Activated T-helper 2 cell treated with anti-CD3 and anti-CD28 coated beads, Interferon-gamma antibody, Interleukin-2, Interleukin-4, amounts not matched to agents 10 μg/mL and 5 μg/mL and 100 μg/mL, durations not matched to agents 14 hours and 24 hours and 36 hours (primary cell): ENCODE measurements around the gene BCL6B. TPM values are rescaled to one million over a fixed set of nuclear protein-coding genes. Genes with fewer than 3 reads are reported as not detected.

Source experiments
- DNase-seq: peaks from one replicate; pipeline ENCODE4 v3.0.0; 2021; ENCODE audit warnings: low spot score
- H3K27ac Mint-ChIP-seq: one replicate; pipeline ENCODE4 v1.8.0; 2021; ENCODE audit warnings: mixed read lengths
- H3K27me3 Mint-ChIP-seq: one replicate; pipeline ENCODE4 v1.8.0; 2021; ENCODE audit warnings: low read depth, mixed read lengths
- H3K36me3 Mint-ChIP-seq: one replicate; pipeline ENCODE4 v1.8.0; 2021; ENCODE audit warnings: low read depth, mixed read lengths
- H3K4me1 Mint-ChIP-seq: one replicate; pipeline ENCODE4 v1.8.0; 2021; ENCODE audit warnings: low read depth, mixed read lengths
- H3K4me3 Mint-ChIP-seq: one replicate; pipeline ENCODE4 v1.8.0; 2021; ENCODE audit warnings: low read depth, mild to moderate bottlenecking, moderate library complexity, mixed read lengths
- H3K9me3 Mint-ChIP-seq: one replicate; pipeline ENCODE4 v1.8.0; 2021; ENCODE audit warnings: mixed read lengths
- intact Hi-C: fragments of 100-400 bp; cut with micrococcal nuclease; formaldehyde crosslinking; loops from one replicate; pipeline ENCODE4 v1.15.1; 2023
- total RNA-seq: library from RNA; stranded (reverse); gene quantifications from 2 replicates; pipeline ENCODE4 v1.2.3, GENCODE V29; 2022

BCL6B gene
- total RNA-seq, 1 donor from 2014 or later, result 0.80 TPM

DNA sequence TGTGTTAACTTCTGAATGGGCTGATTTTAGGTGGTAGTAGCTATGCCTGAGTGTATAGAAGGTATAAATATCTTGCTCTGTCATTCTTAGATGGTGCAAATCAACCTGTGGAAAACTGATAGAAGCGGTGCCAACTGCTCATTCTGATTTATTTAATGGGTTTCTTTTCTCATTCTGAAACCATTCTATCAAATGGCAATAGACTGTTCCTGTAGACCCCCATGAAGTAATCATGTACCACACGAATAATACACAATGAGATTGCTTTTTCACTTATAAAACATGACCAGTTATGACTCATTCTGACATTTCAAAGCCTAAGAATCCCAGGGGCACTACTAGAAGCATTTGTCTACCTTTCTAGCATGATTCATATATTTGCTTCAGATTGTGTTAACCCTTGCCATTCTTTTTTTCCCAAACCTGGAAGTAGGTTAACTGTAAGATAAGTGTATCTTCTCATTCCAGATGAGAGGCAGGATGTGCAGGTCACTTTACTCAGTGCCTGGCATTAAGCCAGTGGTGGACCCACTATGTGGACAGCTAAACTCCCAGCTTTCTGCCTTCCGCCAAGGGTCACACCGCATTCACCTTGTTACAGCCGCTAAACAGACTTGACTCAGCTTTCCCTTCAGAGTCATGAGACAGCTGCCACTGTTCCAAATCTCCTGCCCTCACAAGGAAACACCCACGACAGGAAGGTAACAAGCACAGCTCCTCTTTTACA is 37.5 kb downstream of the BCL6B start:
- peaks cover 2% of the 10 kb centered on the region for H3K27me3 Mint-ChIP-seq
- H3K27ac Mint-ChIP-seq, result peak overlapping the region; percentile 63
- DNase-seq, result no peak
- no peak overlapping the region for H3K4me3 Mint-ChIP-seq
- intact Hi-C loops, result no loop called here
- no peaks in the 10 kb centered on the region for H3K36me3 Mint-ChIP-seq
- H3K4me1 Mint-ChIP-seq, result peaks cover 12% of the 10 kb centered on the region
- no peaks in the 10 kb centered on the region for H3K9me3 Mint-ChIP-seq

DNA sequence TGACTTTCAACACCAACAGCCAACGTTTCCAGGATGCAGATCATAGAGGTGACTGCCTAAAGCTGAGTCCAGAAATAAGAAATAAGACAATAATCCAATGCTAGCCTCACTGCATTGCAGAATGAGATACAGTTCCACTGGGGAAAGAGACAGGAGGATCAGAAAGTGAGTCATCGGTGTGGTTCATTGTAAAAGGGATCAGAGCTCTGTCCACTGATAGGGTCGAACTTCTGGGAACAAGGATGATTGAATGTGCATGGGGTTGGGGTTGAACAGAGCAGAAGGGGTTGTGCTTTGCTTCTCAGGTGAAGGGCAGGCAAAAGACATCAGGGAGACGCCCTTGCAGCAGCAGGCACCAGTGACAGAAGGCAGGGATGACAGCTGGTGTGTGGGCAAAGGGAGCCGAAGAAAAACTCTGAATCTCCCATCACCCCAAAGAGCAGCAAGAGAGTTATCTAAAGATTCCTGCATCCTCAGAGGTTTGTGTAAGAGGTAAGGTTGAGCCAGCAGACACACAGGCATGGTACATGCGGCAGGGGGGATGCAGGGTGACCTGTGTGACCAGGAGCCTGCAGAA is 40.8 kb downstream of the BCL6B start:
- Mint-ChIP-seq H3K4me3 (no peak overlapping the region), H3K9me3 (peaks cover 5% of the 10 kb centered on the region), H3K27ac (no peak overlapping the region), H3K36me3 (no peaks in the 10 kb centered on the region), H3K4me1 (peaks cover 12% of the 10 kb centered on the region), H3K27me3 (peaks cover 2% of the 10 kb centered on the region)
- intact Hi-C loops, result no loop called here
- DNase-seq, result no peak

DNA sequence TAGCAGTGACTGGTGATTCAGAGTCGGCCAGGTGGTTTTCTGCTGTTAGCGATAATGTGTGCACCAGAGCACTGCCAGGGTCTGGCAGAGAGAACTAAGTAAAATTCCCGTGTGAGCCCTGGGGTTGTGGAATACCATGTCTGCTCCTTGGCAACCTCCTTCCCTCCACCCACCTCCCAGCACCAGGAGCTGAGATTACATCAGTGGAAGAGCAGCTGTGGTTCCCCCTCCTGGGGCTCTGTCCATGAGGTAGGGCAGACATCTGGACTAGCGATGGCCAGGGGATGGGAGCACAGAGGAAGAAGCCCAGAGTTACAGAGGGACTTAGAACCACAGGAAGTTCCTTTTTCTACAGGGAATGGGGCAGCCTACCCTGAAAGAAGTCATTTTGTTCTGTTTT is 41.4 kb downstream of the BCL6B start:
- intact Hi-C loops, result no loop called here
- Mint-ChIP-seq H3K9me3 (peaks cover 8% of the 10 kb centered on the region), H3K4me3 (no peak overlapping the region), H3K27me3 (peaks cover 2% of the 10 kb centered on the region), H3K4me1 (peaks cover 7% of the 10 kb centered on the region), H3K27ac (no peak overlapping the region), H3K36me3 (no peaks in the 10 kb centered on the region)
- no peak for DNase-seq

DNA sequence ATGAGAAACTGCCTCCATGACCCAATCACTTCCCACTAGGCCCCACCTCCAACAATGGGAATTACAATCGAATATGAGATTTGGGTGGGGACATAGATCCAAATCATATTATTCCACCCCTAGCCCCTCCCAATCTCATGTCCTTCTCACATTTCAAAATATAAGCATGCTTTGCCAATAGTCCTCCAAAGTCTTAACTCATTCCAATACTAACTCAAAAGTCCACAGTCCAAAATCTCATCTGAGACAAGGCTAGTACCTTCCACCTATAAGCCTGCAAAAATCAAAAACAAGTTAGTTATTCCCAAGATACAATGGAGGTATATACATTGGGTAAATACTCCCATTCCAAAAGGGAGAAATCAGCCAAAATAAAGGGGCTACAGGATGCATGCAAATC is 44.3 kb downstream of the BCL6B start:
- H3K4me1 Mint-ChIP-seq, result no peaks in the 10 kb centered on the region
- intact Hi-C loops, result no loop called here
- H3K9me3 Mint-ChIP-seq, result peaks cover 8% of the 10 kb centered on the region
- H3K4me3 Mint-ChIP-seq, result no peak overlapping the region
- no peak for DNase-seq
- no peaks in the 10 kb centered on the region for H3K36me3 Mint-ChIP-seq
- H3K27ac Mint-ChIP-seq, result no peak overlapping the region
- H3K27me3 Mint-ChIP-seq, result peaks cover 3% of the 10 kb centered on the region

DNA sequence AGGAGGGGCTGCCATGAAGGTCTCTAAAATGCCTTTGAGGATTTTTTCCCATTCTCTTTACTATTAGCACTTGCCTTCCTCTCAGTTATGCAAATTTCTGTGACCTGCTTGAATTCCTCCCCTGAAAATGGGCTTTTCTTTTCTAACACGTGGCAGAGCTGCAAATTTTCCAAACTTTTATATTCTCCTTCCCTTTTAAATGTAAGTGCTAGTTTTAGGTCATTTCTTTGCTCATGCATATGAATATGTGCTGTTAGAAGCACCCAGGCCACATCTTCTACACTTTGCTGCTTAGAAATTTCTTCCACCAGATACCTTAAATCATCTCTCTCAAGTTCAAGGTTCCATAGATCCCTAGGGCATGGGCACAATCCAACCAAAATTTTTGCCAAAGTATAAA is 45.4 kb downstream of the BCL6B start:
- H3K27me3 Mint-ChIP-seq, result peaks cover 3% of the 10 kb centered on the region
- DNase-seq, result no peak
- intact Hi-C loops, result no loop called here
- no peak overlapping the region for H3K27ac Mint-ChIP-seq
- H3K9me3 Mint-ChIP-seq, result peaks cover 8% of the 10 kb centered on the region
- no peak overlapping the region for H3K4me3 Mint-ChIP-seq
- no peaks in the 10 kb centered on the region for H3K4me1 Mint-ChIP-seq
- no peaks in the 10 kb centered on the region for H3K36me3 Mint-ChIP-seq

DNA sequence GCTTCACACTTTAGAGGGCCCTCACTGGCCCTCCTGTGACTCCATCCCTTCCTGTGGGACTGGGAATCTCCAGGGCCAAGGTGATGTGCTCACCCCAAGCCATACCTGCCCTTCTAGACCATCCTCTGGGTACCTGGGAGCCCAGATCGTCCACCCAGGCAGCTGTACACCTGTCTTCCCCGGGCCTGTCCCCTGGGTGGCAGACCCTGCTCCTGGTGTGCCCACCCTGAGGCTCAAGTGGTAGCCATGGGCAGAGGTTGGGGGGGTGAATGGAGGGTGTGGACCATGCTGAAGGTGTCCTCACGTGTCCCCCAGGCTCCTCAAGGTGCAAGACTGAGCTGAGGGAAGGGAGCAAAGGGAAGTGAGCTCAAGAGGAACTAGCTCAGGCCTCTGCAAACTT is 47.9 kb downstream of the BCL6B start:
- H3K9me3 Mint-ChIP-seq, result peaks cover 8% of the 10 kb centered on the region
- no peak overlapping the region for H3K4me3 Mint-ChIP-seq
- no peaks in the 10 kb centered on the region for H3K4me1 Mint-ChIP-seq
- H3K27ac Mint-ChIP-seq, result no peak overlapping the region
- H3K36me3 Mint-ChIP-seq, result no peaks in the 10 kb centered on the region
- peaks cover 3% of the 10 kb centered on the region for H3K27me3 Mint-ChIP-seq
- DNase-seq, result no peak
- intact Hi-C loops, result no loop called here

DNA sequence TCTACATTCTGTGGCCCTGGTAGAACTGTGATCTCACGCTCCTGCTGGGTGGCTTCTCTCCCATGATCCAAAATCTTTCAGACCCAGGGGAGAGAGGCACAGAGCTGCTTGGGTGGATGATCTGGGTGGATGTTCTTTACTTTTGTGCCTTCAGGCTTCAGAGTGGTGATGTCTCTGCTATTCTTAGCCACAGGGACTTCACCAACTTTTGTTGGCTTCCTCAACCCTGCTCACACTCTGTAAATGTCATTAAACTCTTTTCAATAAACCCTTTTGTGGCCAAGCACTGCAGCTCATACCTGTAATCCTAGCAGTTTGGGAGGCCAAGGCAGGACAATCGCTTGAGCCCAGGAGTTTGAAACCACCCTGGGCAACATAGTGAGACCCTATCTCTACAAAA is 49.6 kb downstream of the BCL6B start:
- Mint-ChIP-seq H3K4me1 (no peaks in the 10 kb centered on the region), H3K4me3 (no peak overlapping the region), H3K36me3 (no peaks in the 10 kb centered on the region), H3K9me3 (peaks cover 8% of the 10 kb centered on the region), H3K27me3 (peaks cover 3% of the 10 kb centered on the region), H3K27ac (no peak overlapping the region)
- no peak for DNase-seq
- intact Hi-C loops, result no loop called here

DNA sequence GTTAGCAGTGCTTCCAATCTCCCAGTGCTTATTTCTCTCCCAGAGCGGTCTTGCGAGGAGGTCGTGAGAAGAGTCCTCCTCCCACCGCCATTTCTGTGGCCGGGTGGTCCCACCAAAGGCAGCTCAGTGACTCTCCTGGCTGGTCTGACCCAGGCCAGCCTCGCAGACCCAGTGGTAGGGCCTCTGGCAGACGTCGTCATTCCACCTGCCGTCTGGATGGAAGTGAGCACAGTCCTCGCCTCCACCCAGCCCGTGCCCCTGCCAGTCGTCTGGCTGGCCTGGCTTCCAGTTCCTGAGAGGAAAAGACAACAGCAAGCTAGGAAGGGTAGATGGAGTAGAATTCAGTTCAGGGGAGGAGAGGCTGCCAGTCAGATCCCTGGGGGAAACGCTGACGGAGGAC is 52.1 kb downstream of the BCL6B start:
- no peak for DNase-seq
- no peaks in the 10 kb centered on the region for H3K4me1 Mint-ChIP-seq
- H3K27ac Mint-ChIP-seq, result no peak overlapping the region
- no peaks in the 10 kb centered on the region for H3K9me3 Mint-ChIP-seq
- intact Hi-C loops, result no loop called here
- H3K27me3 Mint-ChIP-seq, result peaks cover 3% of the 10 kb centered on the region
- no peaks in the 10 kb centered on the region for H3K36me3 Mint-ChIP-seq
- no peak overlapping the region for H3K4me3 Mint-ChIP-seq

DNA sequence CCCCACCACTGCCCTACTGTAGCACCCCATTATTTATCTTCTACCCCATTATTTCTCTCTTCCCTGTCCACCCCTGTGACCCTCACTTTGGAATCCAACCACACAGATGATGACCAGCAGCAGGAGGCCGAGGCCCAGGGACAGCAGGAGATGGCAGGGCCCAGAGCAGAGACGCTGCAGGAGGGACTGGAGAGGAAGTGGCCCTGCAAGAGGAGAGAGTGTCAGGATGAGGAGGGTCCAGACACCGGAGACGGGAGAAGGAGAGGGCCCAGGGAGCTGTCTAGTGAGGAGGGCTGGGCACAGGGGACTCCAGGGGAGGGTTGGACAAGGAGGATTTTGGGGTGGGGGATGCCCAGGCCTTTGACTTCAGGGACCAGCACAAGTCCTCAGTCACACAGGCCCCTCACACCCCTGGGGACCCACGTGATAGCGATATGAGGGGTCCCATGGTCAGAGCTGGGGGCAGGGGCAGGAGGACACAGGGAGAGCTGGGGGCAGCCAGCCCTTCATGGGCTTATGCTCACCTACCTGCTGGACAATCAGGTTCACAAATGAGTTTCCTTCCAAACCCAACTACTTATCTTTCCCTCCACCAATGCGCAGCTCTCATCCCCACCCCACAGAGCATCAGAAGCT is 55.2 kb downstream of the BCL6B start:
- Mint-ChIP-seq H3K4me3 (no peak overlapping the region), H3K27me3 (peaks cover 5% of the 10 kb centered on the region), H3K36me3 (no peaks in the 10 kb centered on the region), H3K9me3 (no peaks in the 10 kb centered on the region), H3K4me1 (peaks cover 9% of the 10 kb centered on the region), H3K27ac (no peak overlapping the region)
- intact Hi-C loops, result no loop called here
- no peak for DNase-seq

DNA sequence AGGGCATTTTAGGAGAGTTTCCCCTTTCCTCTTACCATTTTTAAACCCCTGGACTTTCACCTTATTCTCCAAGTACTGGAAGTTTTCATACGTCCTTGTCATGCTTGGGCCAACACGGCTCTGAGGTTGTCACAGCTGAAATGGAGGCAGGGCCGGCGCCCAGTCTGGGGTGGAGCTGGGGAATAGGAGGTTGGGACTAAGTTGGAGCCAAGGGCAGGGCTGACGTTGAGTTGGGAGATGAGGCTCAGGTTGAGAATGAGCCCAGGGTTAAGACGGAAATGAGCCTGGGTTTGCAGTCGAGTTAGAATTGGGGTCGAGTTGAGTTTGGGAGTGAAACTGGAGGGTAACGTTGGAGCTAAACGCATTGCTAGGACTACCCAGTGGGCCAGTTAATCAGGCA is 55.9 kb downstream of the BCL6B start:
- no peak for DNase-seq

More for the DNA sequence above, 55.9 kb downstream of the BCL6B start:
- intact Hi-C loops, result no loop called here
- Mint-ChIP-seq H3K27ac (no peak overlapping the region), H3K36me3 (no peaks in the 10 kb centered on the region), H3K4me1 (peaks cover 11% of the 10 kb centered on the region), H3K9me3 (no peaks in the 10 kb centered on the region), H3K27me3 (peaks cover 7% of the 10 kb centered on the region), H3K4me3 (no peak overlapping the region)

Other genes with a start within 250 kb of the BCL6B start
- 0.11 TPM in 1 of 2 replicates, not detected in the other for gene FBXO39, start 246.8 kb upstream of the BCL6B start, total RNA-seq
- gene TEKT1, start 191.3 kb upstream of the BCL6B start, total RNA-seq, result not detected in 2 replicates
- not detected in 2 replicates for gene ALOX12, start 27.0 kb upstream of the BCL6B start, total RNA-seq
- 150 and 154 TPM in 2 replicates for gene RNASEK, start 10.4 kb upstream of the BCL6B start, total RNA-seq
- 15.8 and 17.4 TPM in 2 replicates for gene SLC16A13, start 13.0 kb downstream of the BCL6B start, total RNA-seq
- gene SLC16A11, start 21.0 kb downstream of the BCL6B start, total RNA-seq, result 0.37 and 0.46 TPM in 2 replicates
- not detected in 2 replicates for gene CLEC10A, start 57.2 kb downstream of the BCL6B start, total RNA-seq
- gene ASGR2, start 91.8 kb downstream of the BCL6B start, total RNA-seq, result not detected in 2 replicates
- 1.7 and 1.8 TPM in 2 replicates for gene ASGR1, start 156.3 kb downstream of the BCL6B start, total RNA-seq
- gene DLG4, start 196.8 kb downstream of the BCL6B start, total RNA-seq, result 10.5 and 10.6 TPM in 2 replicates
- gene ACADVL, start 196.9 kb downstream of the BCL6B start, total RNA-seq, result 492 and 503 TPM in 2 replicates
- gene DVL2, start 211.5 kb downstream of the BCL6B start, total RNA-seq, result 69.7 and 73.1 TPM in 2 replicates
- 43.4 and 47.8 TPM in 2 replicates for gene PHF23, start 216.4 kb downstream of the BCL6B start, total RNA-seq
- 145 and 147 TPM in 2 replicates for gene GABARAP, start 219.4 kb downstream of the BCL6B start, total RNA-seq
- gene CTDNEP1, start 228.7 kb downstream of the BCL6B start, total RNA-seq, result 170 and 181 TPM in 2 replicates
- gene ELP5, start 229.2 kb downstream of the BCL6B start, total RNA-seq, result 64.8 and 65.3 TPM in 2 replicates
- gene CLDN7, start 239.4 kb downstream of the BCL6B start, total RNA-seq, result 0.21 and 0.41 TPM in 2 replicates